ENCODE data around the gene NCAPD3.
"Not testable (repeated sequence)": the region's sequence is repeated elsewhere in the genome, so short reads cannot be mapped to it uniquely, and the experiment has no call there.

Gene NCAPD3

GRCh38 chr11:134196756-134197155 is 27.0 kb downstream of the NCAPD3 start:
- H3K4me3 ChIP-seq (ENCODE audit: low read depth, low read length), result no peak overlapping the region
- in situ Hi-C loops (cut with HindIII; ENCODE audit: low sequenced_read_pairs), result no loop called here
- TF ChIP-seq CTCF (IDR thresholded peaks at IDR 0.05; ENCODE audit: low read depth, low read length, missing control alignments), result no peak
- no peak for DNase-seq (ENCODE audit: low read depth)

GRCh38 chr11:134188092-134188491 is 35.7 kb downstream of the NCAPD3 start:
- in situ Hi-C loops (cut with HindIII; ENCODE audit: low sequenced_read_pairs); H3K4me3 ChIP-seq (ENCODE audit: low read depth, low read length); DNase-seq (ENCODE audit: low read depth): not testable (repeated sequence)

GRCh38 chr11:134181707-134182106 is 42.1 kb downstream of the NCAPD3 start:
- DNase-seq (ENCODE audit: low read depth), result no peak
- no peak overlapping the region for H3K4me3 ChIP-seq (ENCODE audit: low read depth, low read length)
- in situ Hi-C loops (cut with HindIII; ENCODE audit: low sequenced_read_pairs), result no loop called here
- no peak for TF ChIP-seq CTCF (IDR thresholded peaks at IDR 0.05; ENCODE audit: low read depth, low read length, missing control alignments)

GRCh38 chr11:134178032-134178674 is 45.6 kb downstream of the NCAPD3 start:
- H3K4me3 ChIP-seq (ENCODE audit: low read depth, low read length), result no peak overlapping the region
- TF ChIP-seq CTCF (IDR thresholded peaks at IDR 0.05; ENCODE audit: low read depth, low read length, missing control alignments), result no peak
- in situ Hi-C loops (cut with HindIII; ENCODE audit: low sequenced_read_pairs), result no loop called here
- DNase-seq (ENCODE audit: low read depth), result no peak

- in situ Hi-C loops (cut with HindIII; ENCODE audit: low sequenced_read_pairs), result no loop called here
- H3K4me3 ChIP-seq (ENCODE audit: low read depth, low read length), result no peak overlapping the region
- DNase-seq (ENCODE audit: low read depth), result no peak
- TF ChIP-seq CTCF (IDR thresholded peaks at IDR 0.05; ENCODE audit: low read depth, low read length, missing control alignments), result no peak
These were observed 47.5 kb downstream of the NCAPD3 start for GRCh38 chr11:134176284-134176683.

GRCh38 chr11:134173296-134173695 is 50.5 kb downstream of the NCAPD3 start:
- DNase-seq (ENCODE audit: low read depth), result no peak
- H3K4me3 ChIP-seq (ENCODE audit: low read depth, low read length), result no peak overlapping the region
- TF ChIP-seq CTCF (IDR thresholded peaks at IDR 0.05; ENCODE audit: low read depth, low read length, missing control alignments), result no peak
- in situ Hi-C loops (cut with HindIII; ENCODE audit: low sequenced_read_pairs), result no loop called here

GRCh38 chr11:134171951-134172350 is 51.8 kb downstream of the NCAPD3 start:
- no peak for DNase-seq (ENCODE audit: low read depth)
- in situ Hi-C loops (cut with HindIII; ENCODE audit: low sequenced_read_pairs), result no loop called here
- no peak for TF ChIP-seq CTCF (IDR thresholded peaks at IDR 0.05; ENCODE audit: low read depth, low read length, missing control alignments)
- H3K4me3 ChIP-seq (ENCODE audit: low read depth, low read length), result no peak overlapping the region
